GM23338 (cell line): ENCODE data around the gene UBE2V1. TPM values are rescaled to one million over a fixed set of nuclear protein-coding genes. Genes with fewer than 3 reads are reported as not detected.

Experiments used
- ATAC-seq: fragments of 200-7000 bp; cut with Tn5 transposase; 3 replicates; pipeline ENCODE4 v1.9.1; 2020
- DNase-seq: peaks from one replicate; pipeline ENCODE4 v3.0.0-alpha.2; 2015; ENCODE audit warnings: low spot score
- H2AFZ ChIP-seq: fragments of 200-600 bp; sonication (generic); 2 replicates; pipeline ENCODE4 v1.8.0; 2016; ENCODE audit warnings: antibody characterized with exemption, mild to moderate bottlenecking, moderate library complexity
- H3F3A ChIP-seq: fragments of 200-600 bp; sonication (generic); replicated peaks from 2 replicates; pipeline ENCODE4 v1.8.0; 2017; ENCODE audit warnings: antibody characterized with exemption, mixed run types, low read depth
- H3K27ac ChIP-seq: fragments of 200-600 bp; sonication (generic); 2 replicates; pipeline ENCODE4 v1.6.1; 2016; ENCODE audit warnings: low read depth
- H3K27me3 ChIP-seq: fragments of 200-600 bp; sonication (generic); 2 replicates; pipeline ENCODE4 v1.8.0; 2016; ENCODE audit warnings: mild to moderate bottlenecking, mixed run types, moderate library complexity; ENCODE audit not compliant: insufficient read depth
- H3K36me3 ChIP-seq: fragments of 200-600 bp; sonication (generic); 2 replicates; pipeline ENCODE4 v1.8.0; 2016; ENCODE audit warnings: mild to moderate bottlenecking; ENCODE audit not compliant: insufficient read depth
- H3K4me1 ChIP-seq: fragments of 200-600 bp; sonication (generic); 2 replicates; pipeline ENCODE4 v1.8.0; 2016; ENCODE audit warnings: mild to moderate bottlenecking, moderate library complexity; ENCODE audit not compliant: insufficient read depth
- H3K4me2 ChIP-seq: fragments of 200-600 bp; sonication (generic); 2 replicates; pipeline ENCODE4 v1.7.1; 2017; ENCODE audit warnings: mixed run types
- H3K4me3 ChIP-seq: fragments of 200-600 bp; sonication (generic); 2 replicates; pipeline ENCODE4 v1.6.1; 2016; ENCODE audit warnings: mixed run types
- H3K79me2 ChIP-seq: fragments of 200-600 bp; sonication (generic); replicated peaks from 2 replicates; pipeline ENCODE4 v1.8.0; 2017; ENCODE audit warnings: mild to moderate bottlenecking; ENCODE audit not compliant: insufficient read depth
- H3K9me2 ChIP-seq: fragments of 200-600 bp; sonication (generic); 2 replicates; pipeline ENCODE4 v1.8.0; 2017; ENCODE audit not compliant: insufficient read depth
- H4K20me1 ChIP-seq: fragments of 200-600 bp; sonication (generic); replicated peaks from 2 replicates; pipeline ENCODE4 v1.8.0; 2017; ENCODE audit warnings: mild to moderate bottlenecking; ENCODE audit not compliant: insufficient read depth
- H3K27ac Mint-ChIP-seq: 2 replicates; pipeline ENCODE4 v1.8.0; 2020; ENCODE audit warnings: inconsistent platforms, mild to moderate bottlenecking, moderate library complexity, mixed read lengths
- H3K27me3 Mint-ChIP-seq: 3 replicates; pipeline ENCODE4 v1.8.0; 2022; ENCODE audit warnings: low read depth, mild to moderate bottlenecking, moderate library complexity, mixed read lengths, inconsistent platforms; ENCODE audit not compliant: insufficient read depth, poor library complexity
- H3K36me3 Mint-ChIP-seq: 3 replicates; pipeline ENCODE4 v1.8.0; 2021; ENCODE audit warnings: low read depth, mild to moderate bottlenecking, inconsistent platforms, moderate library complexity, mixed read lengths
- H3K4me1 Mint-ChIP-seq: 3 replicates; pipeline ENCODE4 v1.8.0; 2020; ENCODE audit warnings: mild to moderate bottlenecking, inconsistent platforms, mixed read lengths
- H3K4me3 Mint-ChIP-seq: 3 replicates; pipeline ENCODE4 v1.8.0; 2021; ENCODE audit warnings: moderate library complexity, mild to moderate bottlenecking, inconsistent platforms, mixed read lengths
- H3K9me3 Mint-ChIP-seq: 3 replicates; pipeline ENCODE4 v1.8.0; 2020; ENCODE audit warnings: moderate library complexity, mild to moderate bottlenecking, inconsistent platforms, mixed read lengths
- CREB1 ChIP-seq: fragments of 250-450 bp; sonication (Bioruptor Pico); IDR thresholded peaks from 2 replicates; pipeline ENCODE4 v1.5.0; 2020; ENCODE audit warnings: low read depth, mild to moderate bottlenecking, moderate library complexity
- EZH2 ChIP-seq: fragments of 200-600 bp; sonication (generic); IDR thresholded peaks from one replicate; pipeline ENCODE4 v1.8.0; 2017; ENCODE audit warnings: antibody characterized with exemption, mild to moderate bottlenecking, low read depth; ENCODE audit not compliant: unreplicated experiment
- EZH2phosphoT487 ChIP-seq: fragments of 200-600 bp; sonication (generic); IDR thresholded peaks from one replicate; pipeline ENCODE4 v1.8.1; 2018; ENCODE audit warnings: antibody characterized with exemption; ENCODE audit not compliant: unreplicated experiment
- STAT1 ChIP-seq: IDR thresholded peaks from one replicate; pipeline ENCODE4 v1.6.1; 2016; ENCODE audit warnings: antibody characterized with exemption; ENCODE audit not compliant: unreplicated experiment
- ZNF331 ChIP-seq: fragments of 250-450 bp; sonication (Bioruptor Pico); IDR thresholded peaks from 2 replicates; pipeline ENCODE4 v1.5.0; 2020; ENCODE audit warnings: low read depth, mild to moderate bottlenecking, moderate library complexity
- polyA plus RNA-seq: library from polyadenylated mRNA; unstranded; fragments of >200 nt; fragmentation: Nextera tagmentation; extraction: Ambion mirVana; gene quantifications from 2 replicates; pipeline ENCODE4 v1.2.1, GENCODE V29; 2016
- total RNA-seq: library from RNA; depleted of rRNA; stranded (reverse); fragments of >200 nt; shearing (Covaris generic); gene quantifications from 2 replicates; pipeline ENCODE4 v1.2.3, GENCODE V29; 2014
- TF ChIP-seq, protein P1 (sequence below): IDR thresholded peaks from one replicate; pipeline ENCODE4 v1.6.1; 2018; ENCODE audit warnings: antibody characterized with exemption; ENCODE audit not compliant: unreplicated experiment
- TF ChIP-seq, protein P2 (sequence below): fragments of 250-450 bp; sonication (Bioruptor Pico); IDR thresholded peaks from 2 replicates; pipeline ENCODE4 v1.5.0; 2020; ENCODE audit warnings: mild to moderate bottlenecking, moderate library complexity

UBE2V1 gene
- total and polyA plus RNA-seq, 2 experiments from 2014 or later: 105 to 302 TPM

DNA sequence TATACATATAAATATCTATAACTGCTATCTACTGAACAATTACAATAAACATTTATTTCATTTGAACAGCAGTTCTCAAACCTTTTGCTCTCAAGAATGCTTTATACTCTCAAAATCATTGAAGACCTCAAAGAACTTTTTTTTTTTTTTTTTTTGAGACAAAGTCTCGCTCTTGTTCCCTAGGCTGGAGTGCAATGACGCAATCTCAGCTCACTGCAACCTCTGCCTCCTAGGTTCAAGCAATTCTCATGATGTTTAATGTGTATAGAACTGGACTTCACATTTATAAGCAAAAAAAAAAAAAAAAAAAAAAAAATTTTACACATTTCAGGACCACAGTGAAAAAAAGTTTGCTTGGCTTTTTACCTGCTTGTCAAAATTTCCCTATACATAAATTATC, 11.7 kb downstream of the UBE2V1 start (continued):
- TF ChIP-seq EZH2: no peak
- no peak for TF ChIP-seq ZNF331 (CRISPR knock-in tag)
- no peak for TF ChIP-seq EZH2phosphoT487
- TF ChIP-seq, protein P1, sequence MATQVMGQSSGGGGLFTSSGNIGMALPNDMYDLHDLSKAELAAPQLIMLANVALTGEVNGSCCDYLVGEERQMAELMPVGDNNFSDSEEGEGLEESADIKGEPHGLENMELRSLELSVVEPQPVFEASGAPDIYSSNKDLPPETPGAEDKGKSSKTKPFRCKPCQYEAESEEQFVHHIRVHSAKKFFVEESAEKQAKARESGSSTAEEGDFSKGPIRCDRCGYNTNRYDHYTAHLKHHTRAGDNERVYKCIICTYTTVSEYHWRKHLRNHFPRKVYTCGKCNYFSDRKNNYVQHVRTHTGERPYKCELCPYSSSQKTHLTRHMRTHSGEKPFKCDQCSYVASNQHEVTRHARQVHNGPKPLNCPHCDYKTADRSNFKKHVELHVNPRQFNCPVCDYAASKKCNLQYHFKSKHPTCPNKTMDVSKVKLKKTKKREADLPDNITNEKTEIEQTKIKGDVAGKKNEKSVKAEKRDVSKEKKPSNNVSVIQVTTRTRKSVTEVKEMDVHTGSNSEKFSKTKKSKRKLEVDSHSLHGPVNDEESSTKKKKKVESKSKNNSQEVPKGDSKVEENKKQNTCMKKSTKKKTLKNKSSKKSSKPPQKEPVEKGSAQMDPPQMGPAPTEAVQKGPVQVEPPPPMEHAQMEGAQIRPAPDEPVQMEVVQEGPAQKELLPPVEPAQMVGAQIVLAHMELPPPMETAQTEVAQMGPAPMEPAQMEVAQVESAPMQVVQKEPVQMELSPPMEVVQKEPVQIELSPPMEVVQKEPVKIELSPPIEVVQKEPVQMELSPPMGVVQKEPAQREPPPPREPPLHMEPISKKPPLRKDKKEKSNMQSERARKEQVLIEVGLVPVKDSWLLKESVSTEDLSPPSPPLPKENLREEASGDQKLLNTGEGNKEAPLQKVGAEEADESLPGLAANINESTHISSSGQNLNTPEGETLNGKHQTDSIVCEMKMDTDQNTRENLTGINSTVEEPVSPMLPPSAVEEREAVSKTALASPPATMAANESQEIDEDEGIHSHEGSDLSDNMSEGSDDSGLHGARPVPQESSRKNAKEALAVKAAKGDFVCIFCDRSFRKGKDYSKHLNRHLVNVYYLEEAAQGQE: no peak
- TF ChIP-seq STAT1: no peak

DNA sequence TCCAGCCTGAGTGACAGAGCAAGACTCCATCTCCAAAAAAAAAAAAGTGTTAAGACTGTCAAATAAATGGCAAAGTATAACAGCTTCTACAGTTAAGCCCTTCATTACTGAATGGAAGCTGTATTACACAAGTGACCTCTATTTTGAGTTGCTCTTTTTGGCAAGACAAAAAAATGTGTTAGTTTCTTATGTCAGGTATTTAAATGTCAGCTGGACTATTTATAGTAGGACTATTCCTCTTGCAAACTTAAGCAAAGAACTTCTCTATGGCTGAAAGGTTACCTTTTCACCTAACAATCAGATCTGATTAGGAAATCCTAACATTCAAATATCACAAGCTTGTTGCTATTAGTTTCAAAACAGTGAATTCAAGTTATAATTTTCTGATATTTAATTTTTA, 12.4 kb downstream of the UBE2V1 start:
- Histone ChIP-seq H3F3A (peaks cover 6% of the 10 kb centered on the region; the same call in 1 of the 2 replicates), H3K4me1 (peaks cover 35% of the 10 kb centered on the region), H4K20me1 (peaks cover 71% of the 10 kb centered on the region), H3K79me2 (peaks cover 95% of the 10 kb centered on the region), H3K4me3 (no peak overlapping the region), H3K36me3 (peaks cover 8% of the 10 kb centered on the region; the same call in 1 of the 2 replicates), H3K27ac (no peak overlapping the region), H3K9me2 (no peaks in the 10 kb centered on the region), H3K27me3 (no peaks in the 10 kb centered on the region), H3K4me2 (no peak overlapping the region), H2AFZ (no peak overlapping the region)
- no peak for TF ChIP-seq EZH2phosphoT487
- H3K4me1 Mint-ChIP-seq: peaks cover 38% of the 10 kb centered on the region
- peaks cover 16% of the 10 kb centered on the region; the same call in 2 of the 3 replicates for H3K36me3 Mint-ChIP-seq
- DNase-seq (no peak), ATAC-seq (no peak)
- no peak overlapping the region for H3K27ac Mint-ChIP-seq
- peaks cover 2% of the 10 kb centered on the region for H3K27me3 Mint-ChIP-seq
- H3K9me3 Mint-ChIP-seq: no peaks in the 10 kb centered on the region; the same call in 2 of the 3 replicates
- no peak overlapping the region for H3K4me3 Mint-ChIP-seq

DNA sequence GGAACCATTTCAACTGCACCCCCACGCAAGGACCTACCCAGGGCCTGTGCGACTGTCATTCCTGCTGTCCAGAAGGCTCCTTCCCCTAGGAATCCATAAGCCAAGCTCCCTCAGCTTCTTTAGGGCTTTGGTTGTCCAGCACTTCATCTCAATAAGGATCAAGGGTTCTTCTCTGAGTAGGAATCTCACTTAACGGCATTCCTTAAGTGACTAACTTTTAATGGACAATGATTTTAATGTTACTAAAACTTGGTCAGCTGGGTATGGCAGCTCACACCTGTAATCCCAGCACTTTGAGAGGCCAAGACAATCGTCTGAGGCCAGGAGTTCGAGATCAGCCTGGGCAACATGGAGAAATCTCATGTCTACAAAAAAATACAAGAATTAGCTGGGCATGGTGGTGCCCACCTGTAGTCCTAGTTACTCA, 13.4 kb downstream of the UBE2V1 start:
- peaks cover 64% of the 10 kb centered on the region for H4K20me1 ChIP-seq
- peak overlapping the region; percentile 37; the same call in 2 of the 3 replicates for H3K4me3 Mint-ChIP-seq
- peaks cover 11% of the 10 kb centered on the region; the same call in 1 of the 2 replicates for H3K36me3 ChIP-seq
- DNase-seq (peak; percentile 48), ATAC-seq (peak; percentile 63)
- H3K9me2 ChIP-seq: no peaks in the 10 kb centered on the region
- peaks cover 95% of the 10 kb centered on the region for H3K79me2 ChIP-seq
- no peak overlapping the region for H2AFZ ChIP-seq
- peaks cover 35% of the 10 kb centered on the region for H3K4me1 ChIP-seq
- no peak for TF ChIP-seq CREB1 (CRISPR knock-in tag)
- TF ChIP-seq, protein P2, sequence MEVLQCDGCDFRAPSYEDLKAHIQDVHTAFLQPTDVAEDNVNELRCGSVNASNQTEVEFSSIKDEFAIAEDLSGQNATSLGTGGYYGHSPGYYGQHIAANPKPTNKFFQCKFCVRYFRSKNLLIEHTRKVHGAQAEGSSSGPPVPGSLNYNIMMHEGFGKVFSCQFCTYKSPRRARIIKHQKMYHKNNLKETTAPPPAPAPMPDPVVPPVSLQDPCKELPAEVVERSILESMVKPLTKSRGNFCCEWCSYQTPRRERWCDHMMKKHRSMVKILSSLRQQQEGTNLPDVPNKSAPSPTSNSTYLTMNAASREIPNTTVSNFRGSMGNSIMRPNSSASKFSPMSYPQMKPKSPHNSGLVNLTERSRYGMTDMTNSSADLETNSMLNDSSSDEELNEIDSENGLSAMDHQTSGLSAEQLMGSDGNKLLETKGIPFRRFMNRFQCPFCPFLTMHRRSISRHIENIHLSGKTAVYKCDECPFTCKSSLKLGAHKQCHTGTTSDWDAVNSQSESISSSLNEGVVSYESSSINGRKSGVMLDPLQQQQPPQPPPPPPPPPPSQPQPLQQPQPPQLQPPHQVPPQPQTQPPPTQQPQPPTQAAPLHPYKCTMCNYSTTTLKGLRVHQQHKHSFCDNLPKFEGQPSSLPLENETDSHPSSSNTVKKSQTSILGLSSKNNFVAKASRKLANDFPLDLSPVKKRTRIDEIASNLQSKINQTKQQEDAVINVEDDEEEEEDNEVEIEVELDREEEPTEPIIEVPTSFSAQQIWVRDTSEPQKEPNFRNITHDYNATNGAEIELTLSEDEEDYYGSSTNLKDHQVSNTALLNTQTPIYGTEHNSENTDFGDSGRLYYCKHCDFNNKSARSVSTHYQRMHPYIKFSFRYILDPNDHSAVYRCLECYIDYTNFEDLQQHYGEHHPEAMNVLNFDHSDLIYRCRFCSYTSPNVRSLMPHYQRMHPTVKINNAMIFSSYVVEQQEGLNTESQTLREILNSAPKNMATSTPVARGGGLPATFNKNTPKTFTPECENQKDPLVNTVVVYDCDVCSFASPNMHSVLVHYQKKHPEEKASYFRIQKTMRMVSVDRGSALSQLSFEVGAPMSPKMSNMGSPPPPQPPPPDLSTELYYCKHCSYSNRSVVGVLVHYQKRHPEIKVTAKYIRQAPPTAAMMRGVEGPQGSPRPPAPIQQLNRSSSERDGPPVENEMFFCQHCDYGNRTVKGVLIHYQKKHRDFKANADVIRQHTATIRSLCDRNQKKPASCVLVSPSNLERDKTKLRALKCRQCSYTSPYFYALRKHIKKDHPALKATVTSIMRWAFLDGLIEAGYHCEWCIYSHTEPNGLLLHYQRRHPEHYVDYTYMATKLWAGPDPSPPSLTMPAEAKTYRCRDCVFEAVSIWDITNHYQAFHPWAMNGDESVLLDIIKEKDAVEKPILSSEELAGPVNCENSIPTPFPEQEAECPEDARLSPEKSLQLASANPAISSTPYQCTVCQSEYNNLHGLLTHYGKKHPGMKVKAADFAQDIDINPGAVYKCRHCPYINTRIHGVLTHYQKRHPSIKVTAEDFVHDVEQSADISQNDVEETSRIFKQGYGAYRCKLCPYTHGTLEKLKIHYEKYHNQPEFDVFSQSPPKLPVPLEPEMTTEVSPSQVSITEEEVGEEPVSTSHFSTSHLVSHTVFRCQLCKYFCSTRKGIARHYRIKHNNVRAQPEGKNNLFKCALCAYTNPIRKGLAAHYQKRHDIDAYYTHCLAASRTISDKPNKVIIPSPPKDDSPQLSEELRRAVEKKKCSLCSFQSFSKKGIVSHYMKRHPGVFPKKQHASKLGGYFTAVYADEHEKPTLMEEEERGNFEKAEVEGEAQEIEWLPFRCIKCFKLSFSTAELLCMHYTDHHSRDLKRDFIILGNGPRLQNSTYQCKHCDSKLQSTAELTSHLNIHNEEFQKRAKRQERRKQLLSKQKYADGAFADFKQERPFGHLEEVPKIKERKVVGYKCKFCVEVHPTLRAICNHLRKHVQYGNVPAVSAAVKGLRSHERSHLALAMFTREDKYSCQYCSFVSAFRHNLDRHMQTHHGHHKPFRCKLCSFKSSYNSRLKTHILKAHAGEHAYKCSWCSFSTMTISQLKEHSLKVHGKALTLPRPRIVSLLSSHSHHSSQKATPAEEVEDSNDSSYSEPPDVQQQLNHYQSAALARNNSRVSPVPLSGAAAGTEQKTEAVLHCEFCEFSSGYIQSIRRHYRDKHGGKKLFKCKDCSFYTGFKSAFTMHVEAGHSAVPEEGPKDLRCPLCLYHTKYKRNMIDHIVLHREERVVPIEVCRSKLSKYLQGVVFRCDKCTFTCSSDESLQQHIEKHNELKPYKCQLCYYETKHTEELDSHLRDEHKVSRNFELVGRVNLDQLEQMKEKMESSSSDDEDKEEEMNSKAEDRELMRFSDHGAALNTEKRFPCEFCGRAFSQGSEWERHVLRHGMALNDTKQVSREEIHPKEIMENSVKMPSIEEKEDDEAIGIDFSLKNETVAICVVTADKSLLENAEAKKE (CRISPR knock-in tag): 0 out of 2 replicates have a peak, but pooled peaks have one; percentile 23
- H3K27ac Mint-ChIP-seq: peak overlapping the region; percentile 48; the same call in 1 of the 2 replicates
- H3K4me2 ChIP-seq: peak overlapping the region; percentile 59
- H3K27me3 ChIP-seq: no peaks in the 10 kb centered on the region
- peaks cover 2% of the 10 kb centered on the region for H3K27me3 Mint-ChIP-seq
- no peak overlapping the region; the same call in 1 of the 2 replicates for H3K4me3 ChIP-seq
- H3K4me1 Mint-ChIP-seq: peaks cover 38% of the 10 kb centered on the region
- peaks cover 25% of the 10 kb centered on the region for H3K36me3 Mint-ChIP-seq
- H3K9me3 Mint-ChIP-seq: no peaks in the 10 kb centered on the region; the same call in 2 of the 3 replicates
- H3F3A ChIP-seq: peaks cover 10% of the 10 kb centered on the region; the same call in 1 of the 2 replicates
- H3K27ac ChIP-seq: no peak overlapping the region
